Neural cell (in vitro differentiated cells): Measurements from ENCODE around the gene CPNE1. TPM values are rescaled to one million over a fixed set of nuclear protein-coding genes. Genes with fewer than 3 reads are reported as not detected.

Experiments used
- H2AFZ ChIP-seq: fragments of 200-600, 300-800 bp; sonication (generic), shearing (Covaris generic); 2 replicates; pipeline ENCODE4 v1.6.0; 2014; ENCODE audit warnings: low read depth, mild to moderate bottlenecking, antibody characterized with exemption, low read length, moderate library complexity
- H3F3A ChIP-seq: fragments of 200-600 bp; shearing (Covaris generic); 2 replicates; pipeline ENCODE4 v1.6.1; 2016; ENCODE audit warnings: mild to moderate bottlenecking, moderate library complexity, mixed read lengths, antibody characterized with exemption, low read length; ENCODE audit not compliant: insufficient read depth, poor library complexity, severe bottlenecking
- H3K27ac ChIP-seq: fragments of 200-600, 300-800 bp; sonication (generic), shearing (Covaris generic); 2 replicates; pipeline ENCODE4 v1.5.1; 2014; ENCODE audit warnings: mild to moderate bottlenecking, low read length, moderate library complexity
- H3K27me3 ChIP-seq: fragments of 300-800, 200-600 bp; sonication (generic), shearing (Covaris generic); 2 replicates; pipeline ENCODE4 v1.6.0; 2014; ENCODE audit warnings: mild to moderate bottlenecking, low read depth, low read length, moderate library complexity; ENCODE audit not compliant: insufficient read depth
- H3K36me3 ChIP-seq: fragments of 300-800, 200-600 bp; sonication (generic), shearing (Covaris generic); 2 replicates; pipeline ENCODE4 v1.5.1; 2014; ENCODE audit warnings: mild to moderate bottlenecking, antibody characterized with exemption, low read length, moderate library complexity; ENCODE audit not compliant: insufficient read depth
- H3K4me2 ChIP-seq: fragments of 300-800, 200-600 bp; sonication (generic), shearing (Covaris generic); 2 replicates; pipeline ENCODE4 v1.6.0; 2014; ENCODE audit warnings: mild to moderate bottlenecking, low read length
- H3K4me3 ChIP-seq: fragments of 300-800, 200-600 bp; sonication (generic), shearing (Covaris generic); 2 replicates; pipeline ENCODE4 v1.5.1; 2014; ENCODE audit warnings: mild to moderate bottlenecking, low read length, moderate library complexity
- H3K79me2 ChIP-seq: fragments of 200-600 bp; shearing (Covaris generic); replicated peaks from 2 replicates; pipeline ENCODE4 v1.6.0; 2014; ENCODE audit warnings: mild to moderate bottlenecking, low read length, moderate library complexity; ENCODE audit not compliant: insufficient read depth
- H3K9ac ChIP-seq: fragments of 300-800, 200-600 bp; sonication (generic), shearing (Covaris generic); 2 replicates; pipeline ENCODE4 v1.6.1; 2016; ENCODE audit warnings: mild to moderate bottlenecking, low read length, mixed read lengths
- H3K9me2 ChIP-seq: fragments of 200-600 bp; shearing (Covaris generic); 2 replicates; pipeline ENCODE4 v1.6.1; 2016; ENCODE audit warnings: mild to moderate bottlenecking, low read length, mixed read lengths; ENCODE audit not compliant: insufficient read depth
- H3K9me3 ChIP-seq: fragments of 200-600, 300-800 bp; sonication (generic), shearing (Covaris generic); 2 replicates; pipeline ENCODE4 v1.6.1; 2016; ENCODE audit warnings: mild to moderate bottlenecking, mixed run types, low read length, moderate library complexity, mixed read lengths
- H4K20me1 ChIP-seq: fragments of 200-600 bp; shearing (Covaris generic); 2 replicates; pipeline ENCODE4 v1.6.1; 2016; ENCODE audit warnings: mild to moderate bottlenecking, mixed run types; ENCODE audit not compliant: insufficient read depth
- EP300 ChIP-seq: fragments of 450-650 bp; conservative IDR thresholded peaks from 2 replicates; pipeline ENCODE4 v1.6.1; 2014; ENCODE audit warnings: antibody characterized with exemption, mild to moderate bottlenecking, moderate library complexity; ENCODE audit not compliant: poor library complexity, severe bottlenecking
- EZH2 ChIP-seq: fragments of 200-600, 300-800 bp; shearing (Covaris generic), sonication (generic); IDR thresholded peaks from 2 replicates; pipeline ENCODE4 v1.6.1; 2014; ENCODE audit warnings: antibody characterized with exemption, low read length, borderline replicate concordance, mild to moderate bottlenecking; ENCODE audit not compliant: insufficient read depth, poor library complexity, severe bottlenecking
- MXI1 ChIP-seq: fragments of 450-650 bp; conservative IDR thresholded peaks from 2 replicates; pipeline ENCODE4 v1.6.1; 2014; ENCODE audit warnings: antibody characterized with exemption, mild to moderate bottlenecking; ENCODE audit not compliant: poor library complexity, severe bottlenecking
- POLR2AphosphoS5 ChIP-seq: IDR thresholded peaks from 2 replicates; pipeline ENCODE4 v1.6.1; 2012
- RAD21 ChIP-seq: fragments of 450-650 bp; conservative IDR thresholded peaks from 2 replicates; pipeline ENCODE4 v1.6.1; 2014; ENCODE audit warnings: antibody characterized with exemption, mild to moderate bottlenecking, moderate library complexity
- REST ChIP-seq: IDR thresholded peaks from 2 replicates; pipeline ENCODE4 v1.6.1; 2012; ENCODE audit warnings: borderline replicate concordance
- SMC3 ChIP-seq: fragments of 450-650 bp; conservative IDR thresholded peaks from 2 replicates; pipeline ENCODE4 v1.6.1; 2014; ENCODE audit warnings: antibody characterized with exemption, mild to moderate bottlenecking, moderate library complexity; ENCODE audit not compliant: poor library complexity
- TAF1 ChIP-seq: IDR thresholded peaks from 2 replicates; pipeline ENCODE4 v1.6.1; 2012; ENCODE audit warnings: low read depth
- polyA plus RNA-seq: library from polyadenylated mRNA; depleted of rRNA; stranded (reverse); fragments of >200 nt; gene quantifications from 2 replicates; pipeline ENCODE4 v1.2.3, GENCODE V29; 2014
- TF ChIP-seq, protein P1 (sequence below): fragments of 450-650 bp; IDR thresholded peaks from 2 replicates; pipeline ENCODE4 v1.5.1; 2014; ENCODE audit warnings: antibody characterized with exemption, mild to moderate bottlenecking, moderate library complexity; ENCODE audit not compliant: poor library complexity, severe bottlenecking

Gene CPNE1
- polyA plus RNA-seq, 1 donor from 2014 or later: 148 TPM

GRCh38 chr20:35582741-35583404, 81.8 kb downstream of the CPNE1 start:
- H3F3A ChIP-seq: no peaks in the 10 kb centered on the region
- no peaks in the 10 kb centered on the region for H3K79me2 ChIP-seq
- H3K9ac ChIP-seq: no peak overlapping the region
- TF ChIP-seq SMC3 (no peak), MXI1 (no peak), REST (no peak), POLR2AphosphoS5 (no peak), EP300 (no peak), RAD21 (no peak), TAF1 (no peak), EZH2 (no peak)
- TF ChIP-seq, protein P1, sequence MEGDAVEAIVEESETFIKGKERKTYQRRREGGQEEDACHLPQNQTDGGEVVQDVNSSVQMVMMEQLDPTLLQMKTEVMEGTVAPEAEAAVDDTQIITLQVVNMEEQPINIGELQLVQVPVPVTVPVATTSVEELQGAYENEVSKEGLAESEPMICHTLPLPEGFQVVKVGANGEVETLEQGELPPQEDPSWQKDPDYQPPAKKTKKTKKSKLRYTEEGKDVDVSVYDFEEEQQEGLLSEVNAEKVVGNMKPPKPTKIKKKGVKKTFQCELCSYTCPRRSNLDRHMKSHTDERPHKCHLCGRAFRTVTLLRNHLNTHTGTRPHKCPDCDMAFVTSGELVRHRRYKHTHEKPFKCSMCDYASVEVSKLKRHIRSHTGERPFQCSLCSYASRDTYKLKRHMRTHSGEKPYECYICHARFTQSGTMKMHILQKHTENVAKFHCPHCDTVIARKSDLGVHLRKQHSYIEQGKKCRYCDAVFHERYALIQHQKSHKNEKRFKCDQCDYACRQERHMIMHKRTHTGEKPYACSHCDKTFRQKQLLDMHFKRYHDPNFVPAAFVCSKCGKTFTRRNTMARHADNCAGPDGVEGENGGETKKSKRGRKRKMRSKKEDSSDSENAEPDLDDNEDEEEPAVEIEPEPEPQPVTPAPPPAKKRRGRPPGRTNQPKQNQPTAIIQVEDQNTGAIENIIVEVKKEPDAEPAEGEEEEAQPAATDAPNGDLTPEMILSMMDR: no peak
- no peak overlapping the region for H3K4me2 ChIP-seq
- H4K20me1 ChIP-seq: no peaks in the 10 kb centered on the region
- H3K27ac ChIP-seq: no peak overlapping the region
- H3K36me3 ChIP-seq: no peaks in the 10 kb centered on the region
- H3K9me2 ChIP-seq: no peaks in the 10 kb centered on the region
- H3K9me3 ChIP-seq: no peaks in the 10 kb centered on the region
- H3K27me3 ChIP-seq: no peaks in the 10 kb centered on the region
- no peak overlapping the region for H3K4me3 ChIP-seq
- H2AFZ ChIP-seq: no peak overlapping the region

DNA sequence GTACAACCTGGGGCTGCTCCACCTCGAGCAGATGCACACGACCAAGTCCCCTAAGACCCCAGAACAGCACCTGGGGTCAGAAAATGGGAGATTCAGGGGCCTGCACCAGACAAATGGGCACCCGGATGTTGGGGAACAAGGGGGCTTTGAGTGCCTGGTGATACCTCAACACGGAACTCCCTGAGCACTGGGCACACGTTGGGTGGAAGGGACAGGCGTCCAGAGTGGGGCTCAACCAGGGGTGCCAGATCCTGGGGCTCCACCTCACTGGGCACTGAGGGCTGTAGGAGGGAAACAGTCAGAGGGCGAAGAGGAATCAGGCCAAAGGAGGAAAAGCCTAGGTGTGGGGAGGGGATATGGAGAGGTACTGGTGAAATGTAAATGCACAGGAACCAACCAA, 82.6 kb downstream of the CPNE1 start:
- TF ChIP-seq EP300: no peak
- TF ChIP-seq REST: no peak
- no peak for TF ChIP-seq MXI1
- no peak for TF ChIP-seq EZH2
- TF ChIP-seq RAD21: no peak
- no peak for TF ChIP-seq POLR2AphosphoS5
- TF ChIP-seq TAF1: no peak
- TF ChIP-seq, protein P1: no peak
- TF ChIP-seq SMC3: no peak

More for the DNA sequence above, 82.6 kb downstream of the CPNE1 start:
- Histone ChIP-seq H3K27ac (no peak overlapping the region), H3K9ac (no peak overlapping the region), H4K20me1 (no peaks in the 10 kb centered on the region), H3F3A (no peaks in the 10 kb centered on the region), H3K4me3 (no peak overlapping the region), H3K9me2 (no peaks in the 10 kb centered on the region), H3K27me3 (no peaks in the 10 kb centered on the region), H3K79me2 (no peaks in the 10 kb centered on the region), H3K4me2 (no peak overlapping the region), H2AFZ (no peak overlapping the region), H3K36me3 (no peaks in the 10 kb centered on the region), H3K9me3 (no peaks in the 10 kb centered on the region)
